T-cell (primary cell): ENCODE results near the gene CTNNAL1. TPM values are rescaled to one million over a fixed set of nuclear protein-coding genes. Genes with fewer than 3 reads are reported as not detected.
"Not testable (repeated sequence)": the region's sequence is repeated elsewhere in the genome, so short reads cannot be mapped to it uniquely, and the experiment has no call there.

ENCODE experiments used
- ATAC-seq, 4 experiments: fragments of 200-7000 bp in 3 of 4; fragments of 150-1000 bp in 1 of 4; cut with Tn5 transposase; replicated peaks in 1 of 4; 1 replicate in 3 of 4; 2 replicates in 1 of 4; pipeline ENCODE4 v1.10.0; 2021; ENCODE audit warnings: moderate library complexity in 3 of 4, mild to moderate bottlenecking in 2 of 4, moderate number of reproducible peaks in 1 of 4
- CTCF ChIA-PET, 2 donors: fragments of 300-600 bp; sonication (Branson Sonifier 250); formaldehyde crosslinking; loops; one replicate each; lab custom pipeline; 2022; ENCODE audit warnings: antibody characterized with exemption in 2 of 2; lab: Charles Lee
- POLR2A ChIA-PET, 2 donors: fragments of 300-600 bp; sonication (Branson Sonifier 250); formaldehyde crosslinking; loops; one replicate each; lab custom pipeline; 2022; ENCODE audit warnings: antibody characterized with exemption in 2 of 2; lab: Charles Lee
- DNase-seq, 35 experiments: peaks; one replicate each; pipeline versions ENCODE4 v3.0.0 to v3.0.0-alpha.2; 2013 to 2023
- H3K27ac ChIP-seq: one replicate; pipeline ENCODE4 v1.5.1; 2013; ENCODE audit warnings: low read length
- H3K27me3 ChIP-seq, 2 experiments: replicated peaks in 1 of 2; 1 replicate in 1 of 2; 2 replicates in 1 of 2; pipeline versions ENCODE4 v1.6.1 to v1.7.0; 2013; ENCODE audit warnings: low read length in 1 of 2, mixed read lengths in 1 of 2; ENCODE audit not compliant: control insufficient read depth in 2 of 2, insufficient read depth in 2 of 2; ENCODE audit errors: extremely low read depth in 1 of 2
- H3K36me3 ChIP-seq, 2 donors: 1 replicate in 1 of 2; 2 replicates in 1 of 2; pipeline versions ENCODE4 v1.6.1 to v1.7.0; 2013; ENCODE audit warnings: low read length in 1 of 2; ENCODE audit not compliant: control insufficient read depth in 2 of 2, insufficient read depth in 1 of 2; ENCODE audit errors: extremely low read depth in 1 of 2
- H3K4me1 ChIP-seq, 2 experiments: 1 replicate in 1 of 2; 2 replicates in 1 of 2; pipeline versions ENCODE4 v1.6.1 to v1.7.0; 2013; ENCODE audit warnings: low read length in 2 of 2, mixed read lengths in 1 of 2; ENCODE audit not compliant: insufficient read depth in 2 of 2, control insufficient read depth in 1 of 2; ENCODE audit errors: extremely low read depth in 1 of 2
- H3K4me3 ChIP-seq, 2 donors: 1 replicate in 1 of 2; 2 replicates in 1 of 2; pipeline versions ENCODE4 v1.5.1 to v1.7.0; 2013; ENCODE audit warnings: mild to moderate bottlenecking in 2 of 2, low read length in 1 of 2, moderate library complexity in 1 of 2; ENCODE audit not compliant: control insufficient read depth in 1 of 2; ENCODE audit errors: extremely low read depth in 1 of 2
- H3K9me3 ChIP-seq: 2 replicates; pipeline ENCODE4 v1.7.0; 2013
- H3K27ac Mint-ChIP-seq, 2 donors: one replicate each; pipeline ENCODE4 v1.8.0; 2020 to 2021; ENCODE audit warnings: mild to moderate bottlenecking in 2 of 2, mixed read lengths in 2 of 2
- H3K27me3 Mint-ChIP-seq, 2 donors: one replicate each; pipeline ENCODE4 v1.8.0; 2021 to 2022; ENCODE audit warnings: mixed read lengths in 2 of 2
- H3K36me3 Mint-ChIP-seq: one replicate; pipeline ENCODE4 v1.8.0; 2021; ENCODE audit warnings: mixed read lengths
- H3K4me1 Mint-ChIP-seq, 3 donors: one replicate each; pipeline ENCODE4 v1.8.0; 2020 to 2022; ENCODE audit warnings: mixed read lengths in 3 of 3, mild to moderate bottlenecking in 1 of 3
- H3K4me3 Mint-ChIP-seq, 3 donors: one replicate each; pipeline ENCODE4 v1.8.0; 2020 to 2022; ENCODE audit warnings: mild to moderate bottlenecking in 3 of 3, mixed read lengths in 3 of 3, moderate library complexity in 3 of 3
- H3K9me3 Mint-ChIP-seq, 3 donors: one replicate each; pipeline ENCODE4 v1.8.0; 2020 to 2022; ENCODE audit warnings: mixed read lengths in 3 of 3
- WGBS: methylation state at CpG from one replicate; pipeline ENCODE4 v1.1.5; 2013; ENCODE audit warnings: missing lambda C conversion rate; ENCODE audit not compliant: insufficient coverage; 5-methylcytosine and 5-hydroxymethylcytosine counted together
- total RNA-seq, 35 experiments: library from RNA in 6 of 35; stranded (reverse) in 6 of 35; fragments of 120-200 nt in 1 of 35; gene quantifications; one replicate each; pipeline versions ENCODE4 v1.2.1 to v1.2.4 and lab custom pipeline; 2013 to 2026

CTNNAL1 gene
- total RNA-seq = 1 to 10 TPM; 2.1 to 4.1 (median 3.8) TPM
- total RNA-seq (2013) = 1.9 TPM
- 3.4 to 61.8 (median 11.9) reads per million in 29 experiments for total RNA-seq (lab: John Stamatoyannopoulos, UW)

GRCh38 chr9:109012876-109013678 lies at the start of gene CTNNAL1:
Gene CTNNAL1 (minus strand): TSS chr9:109013499. CDS start chr9:109013442, 57 bp downstream.
- Mint-ChIP-seq H3K4me1 (peaks cover 24 to 33% (median 31%) of the 10 kb centered on the region in 3 donors), H3K27ac (peak within 1 kb of the TSS; percentile 88 to 90), H3K36me3 (no peaks in the 10 kb centered on the region), H3K27me3 (no peaks in the 10 kb centered on the region), H3K9me3 (no peaks in the 10 kb centered on the region), H3K4me3 (peak within 1 kb of the TSS; percentile 88 to 99 (median 98))
- DNase-seq (peak; percentile 69 to 92 (median 84)), ATAC-seq (peak; percentile 88 to 92 (median 90))
- no peaks in the 10 kb centered on the region for H3K36me3 ChIP-seq
- H3K9me3 ChIP-seq = no peaks in the 10 kb centered on the region
- H3K4me1 ChIP-seq = peaks cover 9 to 15% of the 10 kb centered on the region in 2 experiments
- peak within 1 kb of the TSS; percentile 60 to 81 for H3K4me3 ChIP-seq
- H3K27me3 ChIP-seq = no peaks in the 10 kb centered on the region
- H3K27ac ChIP-seq = peak within 1 kb of the TSS; percentile 73
- WGBS = under 1% methylated on average over 84 of the region's 99 CpGs
- ChIA-PET CTCF (no interaction called here), POLR2A (interaction anchor here in 1 of 2 donors (0.5 to 0.8 kb wide), 2 partner anchors 82 to 105 kb away, joined by 3 to 5 read pairs; no protein-coding TSS in a partner anchor)

GRCh38 chr9:109062543-109062942 lies 49.2 kb upstream of the CTNNAL1 start:
- ChIA-PET CTCF (no interaction called here), POLR2A (no interaction called here)
- ATAC-seq (no peak), DNase-seq (no peak)
- Mint-ChIP-seq H3K36me3 (peaks cover 49% of the 10 kb centered on the region), H3K9me3 (no peaks in the 10 kb centered on the region), H3K4me3 (no peak overlapping the region), H3K4me1 (no peaks in the 10 kb centered on the region), H3K27ac (no peak overlapping the region), H3K27me3 (no peaks in the 10 kb centered on the region)
- Histone ChIP-seq H3K27me3 (no peaks in the 10 kb centered on the region), H3K27ac (no peak overlapping the region), H3K36me3 (peaks cover 5 to 69% of the 10 kb centered on the region in 2 donors), H3K4me1 (no peaks in the 10 kb centered on the region), H3K4me3 (no peak overlapping the region), H3K9me3 (no peaks in the 10 kb centered on the region)
- 100% methylated on average over 4 of the region's 6 CpGs for WGBS

GRCh38 chr9:109060191-109060590 lies 46.9 kb upstream of the CTNNAL1 start:
- H3K27me3 ChIP-seq = no peaks in the 10 kb centered on the region
- POLR2A ChIA-PET = no interaction called here
- CTCF ChIA-PET = no interaction called here
- H3K36me3 ChIP-seq = peaks cover 0 to 67% of the 10 kb centered on the region in 2 donors
- no peak overlapping the region for H3K27ac ChIP-seq
- H3K27me3 Mint-ChIP-seq = no peaks in the 10 kb centered on the region
- H3K4me3 ChIP-seq = no peak overlapping the region
- no peaks in the 10 kb centered on the region for H3K9me3 Mint-ChIP-seq
- H3K4me3 Mint-ChIP-seq = no peak overlapping the region
- peaks cover 0 to 1% (median 0%) of the 10 kb centered on the region in 3 donors for H3K4me1 Mint-ChIP-seq
- H3K27ac Mint-ChIP-seq = no peak overlapping the region
- H3K4me1 ChIP-seq = no peaks in the 10 kb centered on the region
- H3K9me3 ChIP-seq = no peaks in the 10 kb centered on the region
- 100% methylated on average over 1 of the region's 3 CpGs for WGBS
- ATAC-seq (no peak), DNase-seq (no peak)
- peaks cover 52% of the 10 kb centered on the region for H3K36me3 Mint-ChIP-seq

GRCh38 chr9:109053121-109053520 lies 39.8 kb upstream of the CTNNAL1 start:
- H3K27ac ChIP-seq, H3K4me3 Mint-ChIP-seq, ATAC-seq, H3K27me3 Mint-ChIP-seq, H3K27ac Mint-ChIP-seq, H3K4me1 ChIP-seq, H3K4me3 ChIP-seq, H3K9me3 ChIP-seq, H3K9me3 Mint-ChIP-seq, CTCF ChIA-PET, H3K27me3 ChIP-seq, H3K4me1 Mint-ChIP-seq, DNase-seq: not testable (repeated sequence)
- peaks cover 68% of the 10 kb centered on the region for H3K36me3 Mint-ChIP-seq
- POLR2A ChIA-PET = interaction anchor here in 1 of 2 donors (0.6 kb wide), 1 partner anchor 8 kb away, joined by 5 read pairs; no protein-coding TSS in a partner anchor
- 100% methylated on average over 2 of the region's 4 CpGs for WGBS
- H3K36me3 ChIP-seq = peaks cover 0 to 60% of the 10 kb centered on the region in 2 donors

- no peaks in the 10 kb centered on the region for H3K9me3 Mint-ChIP-seq
Measured at GRCh38 chr9:109052416-109052815, 39.1 kb upstream of the CTNNAL1 start.

GRCh38 chr9:109051733-109052132 lies 38.4 kb upstream of the CTNNAL1 start:
- no peak for ATAC-seq
- H3K27me3 Mint-ChIP-seq = no peaks in the 10 kb centered on the region
- H3K27me3 ChIP-seq = no peaks in the 10 kb centered on the region
- no peaks in the 10 kb centered on the region for H3K9me3 Mint-ChIP-seq
- H3K36me3 ChIP-seq = peaks cover 0 to 63% of the 10 kb centered on the region in 2 donors
- no CpG with 5 or more reads among the region's 1 CpG for WGBS
- H3K4me3 ChIP-seq = no peak overlapping the region
- peaks cover 69% of the 10 kb centered on the region for H3K36me3 Mint-ChIP-seq
- no peak for DNase-seq
- H3K9me3 ChIP-seq = no peaks in the 10 kb centered on the region
- H3K27ac Mint-ChIP-seq = no peak overlapping the region
- H3K4me1 Mint-ChIP-seq = peaks cover 0 to 5% (median 4%) of the 10 kb centered on the region in 3 donors
- ChIA-PET CTCF (no interaction called here), POLR2A (no interaction called here)
- H3K27ac ChIP-seq = no peak overlapping the region
- no peaks in the 10 kb centered on the region for H3K4me1 ChIP-seq
- no peak overlapping the region for H3K4me3 Mint-ChIP-seq

More at GRCh38 chr9:109052416-109052815, 39.1 kb upstream of the CTNNAL1 start:
- no peaks in the 10 kb centered on the region for H3K9me3 ChIP-seq
- Mint-ChIP-seq H3K27me3 (no peaks in the 10 kb centered on the region), H3K4me3 (no peak overlapping the region), H3K36me3 (peaks cover 69% of the 10 kb centered on the region), H3K27ac (no peak overlapping the region), H3K4me1 (peaks cover 0 to 5% (median 1%) of the 10 kb centered on the region in 3 donors)
- POLR2A ChIA-PET = no interaction called here
- no peak for DNase-seq
- CTCF ChIA-PET = no interaction called here
- H3K27ac ChIP-seq = no peak overlapping the region
- no peaks in the 10 kb centered on the region for H3K27me3 ChIP-seq
- WGBS = 100% methylated on average over 1 of the region's 2 CpGs
- H3K4me1 ChIP-seq = no peaks in the 10 kb centered on the region
- peaks cover 0 to 62% of the 10 kb centered on the region in 2 donors for H3K36me3 ChIP-seq
- no peak for ATAC-seq
- no peak overlapping the region for H3K4me3 ChIP-seq
